MV-4-11 (cell line): ENCODE measurements around the gene GALR3.

Experiments used
- DNase-seq: peaks from one replicate; lab custom pipeline; 2025; lab: John Stamatoyannopoulos, UW

The GALR3 gene

DNA sequence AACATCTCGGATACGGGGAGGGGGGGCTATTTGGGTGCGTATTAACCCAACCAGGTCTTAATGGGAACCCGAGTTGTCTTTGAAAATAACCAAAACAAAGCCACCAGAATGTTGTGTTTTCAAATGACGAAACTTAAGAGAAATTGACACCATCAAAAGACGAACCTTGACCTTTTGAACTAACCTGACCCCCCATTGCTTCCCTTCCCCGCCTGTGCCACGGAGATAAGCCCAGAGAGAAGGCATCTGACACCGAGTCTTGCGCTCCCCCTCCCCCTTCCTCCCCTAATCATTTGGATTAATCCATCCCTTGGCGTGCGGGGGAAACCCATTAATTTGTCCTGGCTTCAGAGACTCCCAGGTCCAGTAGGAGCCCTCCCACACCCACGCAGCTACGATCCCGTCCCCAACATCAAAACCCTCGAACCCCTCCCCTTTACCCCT lies 20.0 kb upstream of the GALR3 start:
- no peak for DNase-seq

DNA sequence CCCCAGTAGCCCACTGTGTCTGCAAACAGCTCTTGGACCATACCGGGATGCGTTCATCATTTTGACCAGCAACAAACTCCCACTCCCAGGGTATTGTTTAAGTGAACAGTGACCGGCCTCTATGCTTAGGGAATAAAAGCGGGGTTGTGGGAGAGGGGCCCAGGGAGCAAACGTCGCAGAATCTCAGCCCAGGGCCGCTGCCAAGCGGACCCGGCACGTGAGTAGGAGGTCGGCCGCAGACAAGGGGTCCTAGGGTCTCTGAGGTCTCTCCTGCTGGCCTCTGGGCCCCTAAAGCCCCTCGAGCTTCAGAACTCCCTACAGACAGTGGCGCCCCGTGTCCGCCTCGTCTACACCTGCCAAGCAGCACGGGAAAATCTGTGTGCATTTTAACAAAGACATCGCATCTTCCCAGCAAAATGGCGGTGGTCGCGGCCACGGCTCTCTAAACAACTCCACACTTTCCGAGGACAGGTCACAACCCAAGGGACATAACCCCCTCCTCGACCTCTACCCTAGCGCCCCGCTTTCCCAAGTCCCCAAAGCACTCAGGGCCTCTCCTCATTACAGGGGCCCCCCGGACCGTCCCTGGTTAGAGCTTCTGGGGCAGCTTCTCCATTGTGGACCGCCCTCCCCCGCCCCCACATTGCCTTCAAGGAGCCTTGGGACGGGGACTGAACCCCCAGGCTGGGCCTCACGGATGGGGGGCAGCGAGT lies 19.4 kb upstream of the GALR3 start:
- no peak for DNase-seq

DNA sequence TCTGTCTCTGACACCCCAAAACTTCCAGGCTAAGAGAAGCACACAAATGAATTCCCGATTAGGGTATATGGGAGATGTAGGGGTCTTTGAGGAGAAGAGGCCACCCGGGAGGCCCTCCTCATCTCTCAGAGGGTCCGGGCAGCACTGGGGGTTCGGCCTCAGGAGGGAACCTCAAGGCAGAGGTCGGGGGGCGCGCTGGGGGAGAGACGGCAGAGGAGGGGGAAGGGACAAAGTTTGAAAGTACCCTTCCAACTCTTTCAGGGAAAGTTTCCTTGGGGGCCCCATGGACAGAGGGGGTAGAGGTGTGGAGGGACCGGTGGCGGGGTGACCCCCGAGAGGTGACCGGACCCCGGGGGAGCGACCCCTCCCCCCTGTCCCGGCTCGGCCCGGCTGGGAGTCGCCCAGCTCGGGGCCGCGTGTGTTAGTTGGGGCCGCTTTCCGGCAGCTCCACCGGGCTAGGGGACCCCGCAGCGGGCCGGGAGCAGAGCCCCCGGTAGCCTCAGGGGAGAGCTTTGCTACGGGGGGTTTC lies 18.8 kb upstream of the GALR3 start:
- DNase-seq, result no peak

DNA sequence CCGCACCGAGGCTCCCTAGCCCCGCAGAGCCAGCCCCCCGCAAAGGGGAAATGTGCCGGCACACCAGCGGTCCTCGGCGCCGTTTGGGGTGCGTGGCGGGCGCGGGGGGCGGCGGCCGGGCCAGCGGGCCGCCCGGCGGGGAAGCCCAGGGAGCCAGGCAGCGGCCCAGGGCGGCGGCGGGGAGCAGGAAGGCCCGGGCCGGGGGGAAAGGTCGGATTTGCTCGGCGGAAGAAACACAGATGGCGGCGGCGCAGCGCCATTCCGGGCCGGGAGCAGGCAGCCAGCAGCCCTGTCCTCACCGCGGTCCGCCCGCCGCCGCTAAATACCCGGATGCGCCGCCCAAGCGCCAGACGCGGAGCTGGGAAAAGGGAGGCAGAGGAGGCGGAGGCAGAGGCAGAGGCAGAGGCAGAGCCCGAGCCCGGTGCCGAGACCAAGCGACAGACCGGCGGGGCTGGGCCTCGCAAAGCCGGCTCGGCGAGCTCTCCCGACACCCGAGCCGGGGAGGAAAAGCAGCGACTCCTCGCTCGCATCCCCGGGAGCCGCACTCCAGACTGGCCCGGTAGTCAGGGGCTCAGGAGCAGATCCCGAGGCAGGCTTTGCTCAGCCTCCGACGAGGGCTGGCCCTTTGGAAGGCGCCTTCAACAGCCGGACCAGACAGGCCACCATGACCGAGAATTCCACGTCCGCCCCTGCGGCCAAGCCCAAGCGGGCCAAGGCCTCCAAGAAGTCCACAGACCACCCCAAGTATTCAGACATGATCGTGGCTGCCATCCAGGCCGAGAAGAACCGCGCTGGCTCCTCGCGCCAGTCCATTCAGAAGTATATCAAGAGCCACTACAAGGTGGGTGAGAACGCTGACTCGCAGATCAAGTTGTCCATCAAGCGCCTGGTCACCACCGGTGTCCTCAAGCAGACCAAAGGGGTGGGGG lies 18.0 kb upstream of the GALR3 start:
- peak; percentile 34 for DNase-seq

DNA sequence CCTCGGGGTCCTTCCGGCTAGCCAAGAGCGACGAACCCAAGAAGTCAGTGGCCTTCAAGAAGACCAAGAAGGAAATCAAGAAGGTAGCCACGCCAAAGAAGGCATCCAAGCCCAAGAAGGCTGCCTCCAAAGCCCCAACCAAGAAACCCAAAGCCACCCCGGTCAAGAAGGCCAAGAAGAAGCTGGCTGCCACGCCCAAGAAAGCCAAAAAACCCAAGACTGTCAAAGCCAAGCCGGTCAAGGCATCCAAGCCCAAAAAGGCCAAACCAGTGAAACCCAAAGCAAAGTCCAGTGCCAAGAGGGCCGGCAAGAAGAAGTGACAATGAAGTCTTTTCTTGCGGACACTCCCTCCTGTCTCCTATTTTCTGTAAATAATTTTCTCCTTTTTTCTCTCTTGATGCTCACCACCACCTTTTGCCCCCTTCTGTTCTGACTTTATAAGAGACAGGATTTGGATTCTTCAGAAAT lies 17.3 kb upstream of the GALR3 start:
- no peak for DNase-seq

DNA sequence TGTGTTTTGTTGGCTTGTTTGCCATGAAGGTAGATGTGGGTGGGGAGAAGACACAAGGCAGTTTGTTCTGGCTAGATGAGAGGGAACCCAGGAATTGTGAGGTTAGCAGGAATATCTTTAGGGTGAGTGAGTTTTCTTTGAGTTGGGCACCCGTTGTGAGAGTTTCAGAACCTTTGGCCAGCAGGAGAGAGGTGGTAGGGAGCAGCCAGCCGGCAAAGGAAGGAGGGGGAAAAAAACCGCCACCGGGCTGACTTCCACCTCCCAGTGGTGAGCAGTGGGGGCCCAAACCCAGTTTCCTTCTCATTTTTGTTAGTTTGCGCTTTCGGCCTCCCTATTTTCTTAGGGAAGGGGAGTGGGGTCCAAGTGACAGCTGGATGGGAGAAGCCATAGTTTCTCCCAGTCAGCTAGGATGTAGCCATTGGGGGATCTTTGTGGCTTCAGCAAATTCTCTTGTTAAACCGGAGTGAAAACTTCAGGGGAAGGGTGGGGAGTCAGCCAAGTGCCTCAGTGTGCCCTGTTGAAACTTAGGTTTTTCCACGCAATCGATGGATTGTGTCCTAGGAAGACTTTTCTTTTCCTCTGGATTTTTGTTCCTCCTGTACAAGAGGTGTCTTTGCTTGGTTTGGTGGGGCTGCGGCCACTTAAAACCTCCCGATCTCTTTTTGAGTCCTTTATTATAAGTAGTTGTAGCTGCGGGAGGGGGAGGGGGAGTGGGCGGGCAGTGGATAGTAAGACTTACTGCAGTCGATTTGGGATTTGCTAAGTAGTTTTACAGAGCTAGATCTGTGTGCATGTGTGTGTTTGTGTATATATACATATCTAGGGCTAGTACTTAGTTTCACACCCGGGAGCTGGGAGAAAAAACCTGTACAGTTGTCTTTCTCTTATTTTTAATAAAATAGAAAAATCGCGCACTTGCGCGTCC lies 16.5 kb upstream of the GALR3 start:
- DNase-seq, result no peak

DNA sequence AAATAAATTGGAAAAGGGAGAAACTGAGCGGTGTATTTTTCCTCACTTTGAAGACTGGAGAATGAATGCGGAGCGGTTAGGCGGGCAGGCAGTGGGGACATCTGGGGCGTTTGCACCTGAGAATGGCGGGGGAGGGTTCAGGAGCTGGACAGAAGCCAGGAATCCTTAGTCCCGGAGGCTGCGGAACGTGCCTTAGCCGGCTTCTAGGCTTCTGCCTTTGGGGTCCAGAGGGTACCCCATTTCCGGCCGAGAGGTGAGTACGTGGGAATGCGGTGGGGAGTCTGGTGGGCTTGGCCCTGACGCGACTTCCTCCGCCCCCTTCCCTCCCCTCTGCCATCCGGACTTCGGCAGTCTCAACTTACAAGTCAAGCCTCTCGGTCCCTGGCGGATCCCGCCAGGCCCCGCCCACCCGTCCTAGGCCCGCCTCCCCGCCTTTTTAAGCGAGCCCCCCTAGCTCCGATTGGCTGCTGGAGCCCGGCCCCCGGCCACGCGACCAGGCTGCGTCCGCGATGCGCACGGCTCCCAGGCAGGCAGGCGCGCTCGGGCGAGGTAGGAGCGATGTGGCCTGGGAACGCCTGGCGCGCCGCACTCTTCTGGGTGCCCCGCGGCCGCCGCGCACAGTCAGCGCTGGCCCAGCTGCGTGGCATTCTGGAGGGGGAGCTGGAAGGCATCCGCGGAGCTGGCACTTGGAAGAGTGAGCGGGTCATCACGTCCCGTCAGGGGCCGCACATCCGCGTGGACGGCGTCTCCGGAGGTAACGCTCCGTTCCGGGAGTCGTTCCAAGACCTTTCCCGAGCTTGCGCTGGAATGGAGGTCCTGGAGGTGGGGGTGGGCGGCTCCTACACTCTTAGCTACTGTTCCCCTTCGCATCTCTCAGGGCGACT lies 15.5 kb upstream of the GALR3 start, which contains the start of gene GCAT:
Gene GCAT, plus strand, starts transcription at position 525 of the 884 bp plus-strand sequence. Its CDS starts 34 bp downstream, at position 559.
- peak; percentile 89 for DNase-seq

DNA sequence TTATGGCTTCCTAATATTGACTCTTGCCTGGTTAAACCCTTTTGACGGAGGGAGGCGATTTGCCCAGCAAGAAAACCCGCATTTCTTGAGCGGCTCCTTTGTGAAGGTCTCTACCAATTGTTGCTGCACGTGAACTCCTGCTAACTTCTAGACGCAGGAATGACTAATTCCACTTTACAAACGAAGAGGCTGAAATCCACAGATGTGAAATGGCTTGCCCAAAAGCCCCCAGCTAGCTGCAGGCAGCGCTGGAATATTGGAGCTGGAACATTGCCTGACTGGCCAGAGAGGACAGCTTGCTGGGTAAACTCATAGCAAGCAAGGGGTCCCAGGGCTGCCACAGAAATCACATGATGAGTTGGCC lies 14.9 kb upstream of the GALR3 start:
- DNase-seq, result peak; percentile 33

DNA sequence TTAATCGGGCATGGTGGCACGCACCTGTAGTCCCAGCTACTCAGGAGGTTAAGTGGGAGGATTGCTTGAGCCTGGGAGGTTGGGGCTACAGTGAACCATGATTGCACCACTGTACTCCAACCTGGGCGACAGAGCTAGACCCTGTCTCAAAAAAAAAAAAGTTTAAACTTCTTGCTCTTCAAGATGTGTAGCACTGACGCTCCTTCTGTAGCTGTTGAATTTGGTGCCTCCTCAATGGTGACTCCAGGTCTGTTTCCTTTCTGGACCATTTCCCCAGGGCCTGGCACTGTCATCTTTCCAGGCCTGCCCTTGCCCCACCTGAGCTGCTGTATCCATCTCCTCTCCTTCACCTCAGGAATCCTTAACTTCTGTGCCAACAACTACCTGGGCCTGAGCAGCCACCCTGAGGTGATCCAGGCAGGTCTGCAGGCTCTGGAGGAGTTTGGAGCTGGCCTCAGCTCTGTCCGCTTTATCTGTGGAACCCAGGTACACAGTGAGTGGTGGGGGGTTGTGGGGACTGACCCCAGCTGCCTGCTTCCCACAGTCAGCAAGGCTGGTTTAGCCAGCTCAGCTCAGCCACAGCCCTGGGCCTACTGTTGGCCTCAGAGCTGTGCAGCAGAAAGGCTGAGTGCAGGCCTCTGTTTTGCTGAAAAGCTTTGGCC lies 13.4 kb upstream of the GALR3 start:
- no peak for DNase-seq

DNA sequence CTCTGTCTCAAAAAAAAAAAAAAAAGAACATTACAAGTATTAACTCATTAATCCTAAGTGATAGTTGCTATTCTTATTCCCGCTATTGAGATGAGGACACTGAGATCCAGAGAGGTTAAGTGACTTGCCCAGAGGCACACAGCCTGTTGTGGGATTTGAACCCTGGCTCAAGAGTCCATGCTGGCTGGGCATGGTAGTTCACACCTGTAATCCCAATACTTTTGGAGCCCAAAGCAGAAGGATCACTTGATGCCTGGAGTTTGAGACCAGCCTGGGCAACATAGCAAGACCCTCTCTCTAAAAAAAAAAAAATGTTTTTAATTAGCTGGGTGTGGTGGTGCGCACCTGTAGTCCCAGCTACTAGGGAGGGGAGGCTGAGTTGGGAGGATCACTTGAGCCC lies 11.3 kb upstream of the GALR3 start:
- no peak for DNase-seq

DNA sequence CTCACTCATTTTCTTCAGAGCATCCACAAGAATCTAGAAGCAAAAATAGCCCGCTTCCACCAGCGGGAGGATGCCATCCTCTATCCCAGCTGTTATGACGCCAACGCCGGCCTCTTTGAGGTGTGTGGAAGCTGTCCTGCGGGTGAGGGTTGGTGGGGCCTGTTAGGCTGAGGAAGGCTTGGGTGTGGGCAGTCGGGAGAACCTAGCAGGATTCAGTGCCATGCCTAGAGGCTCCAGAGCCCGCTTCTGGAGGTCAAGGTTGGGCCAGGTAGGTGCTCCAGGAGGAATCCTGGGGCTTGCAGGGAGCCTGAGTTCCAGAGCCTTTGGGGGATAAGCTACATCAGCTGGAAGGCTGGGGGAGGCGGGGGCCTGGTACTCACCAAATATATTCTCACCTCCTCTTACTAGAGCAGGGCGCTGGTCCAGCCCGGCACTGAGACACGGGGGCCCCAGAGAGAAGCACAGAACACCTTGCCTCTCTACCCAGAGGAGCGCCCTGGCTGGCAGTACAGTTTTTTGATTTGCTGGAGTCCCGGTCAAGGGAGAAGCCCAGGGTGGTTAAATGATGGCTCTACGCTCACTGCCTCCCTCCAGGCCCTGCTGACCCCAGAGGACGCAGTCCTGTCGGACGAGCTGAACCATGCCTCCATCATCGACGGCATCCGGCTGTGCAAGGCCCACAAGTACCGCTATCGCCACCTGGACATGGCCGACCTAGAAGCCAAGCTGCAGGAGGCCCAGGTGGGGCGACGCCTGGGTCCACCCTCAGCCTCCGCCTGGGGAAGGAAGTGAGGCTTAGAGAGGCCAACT lies 10.1 kb upstream of the GALR3 start:
- DNase-seq, result no peak

DNA sequence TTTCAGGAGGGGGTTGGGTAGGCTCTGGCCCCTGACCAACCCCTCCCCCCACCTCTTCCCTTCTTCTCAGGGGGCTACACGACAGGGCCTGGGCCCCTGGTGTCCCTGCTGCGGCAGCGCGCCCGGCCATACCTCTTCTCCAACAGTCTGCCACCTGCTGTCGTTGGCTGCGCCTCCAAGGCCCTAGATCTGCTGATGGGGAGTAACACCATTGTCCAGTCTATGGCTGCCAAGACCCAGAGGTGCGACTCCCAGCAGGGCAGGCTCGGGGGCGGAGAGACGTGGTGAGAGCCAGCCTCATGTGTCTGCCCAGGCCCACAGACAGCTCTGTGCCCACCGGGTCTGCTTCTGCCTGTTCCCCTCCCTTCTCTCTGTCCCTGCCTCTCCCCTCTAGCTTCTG lies 7.6 kb upstream of the GALR3 start:
- no peak for DNase-seq

DNA sequence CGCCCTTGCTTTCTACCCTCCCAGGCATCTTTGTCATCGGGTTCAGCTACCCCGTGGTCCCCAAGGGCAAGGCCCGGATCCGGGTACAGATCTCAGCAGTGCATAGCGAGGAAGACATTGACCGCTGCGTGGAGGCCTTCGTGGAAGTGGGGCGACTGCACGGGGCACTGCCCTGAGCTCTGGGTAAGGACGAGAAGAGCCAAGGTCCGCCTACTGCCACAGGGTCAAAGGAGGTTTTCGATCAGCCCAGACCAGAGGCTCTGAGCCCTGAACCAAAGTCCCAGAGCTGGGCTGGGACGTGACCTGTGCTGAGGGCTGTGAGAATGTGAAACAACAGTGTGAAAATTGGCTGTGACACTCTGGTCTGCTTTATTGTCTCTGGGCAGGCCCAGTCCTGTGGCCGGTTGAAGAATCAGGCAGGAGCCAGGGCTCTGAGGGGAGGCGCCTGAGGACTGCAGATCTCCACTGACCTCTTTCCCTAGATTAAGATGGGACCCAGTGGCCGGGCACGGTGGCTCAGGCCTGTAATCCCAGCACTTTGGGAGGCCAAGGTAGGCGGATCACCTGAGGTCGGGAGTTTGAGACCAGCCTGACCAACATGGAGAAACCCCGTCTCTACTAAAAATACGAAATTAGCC lies 6.5 kb upstream of the GALR3 start:
- DNase-seq, result no peak

DNA sequence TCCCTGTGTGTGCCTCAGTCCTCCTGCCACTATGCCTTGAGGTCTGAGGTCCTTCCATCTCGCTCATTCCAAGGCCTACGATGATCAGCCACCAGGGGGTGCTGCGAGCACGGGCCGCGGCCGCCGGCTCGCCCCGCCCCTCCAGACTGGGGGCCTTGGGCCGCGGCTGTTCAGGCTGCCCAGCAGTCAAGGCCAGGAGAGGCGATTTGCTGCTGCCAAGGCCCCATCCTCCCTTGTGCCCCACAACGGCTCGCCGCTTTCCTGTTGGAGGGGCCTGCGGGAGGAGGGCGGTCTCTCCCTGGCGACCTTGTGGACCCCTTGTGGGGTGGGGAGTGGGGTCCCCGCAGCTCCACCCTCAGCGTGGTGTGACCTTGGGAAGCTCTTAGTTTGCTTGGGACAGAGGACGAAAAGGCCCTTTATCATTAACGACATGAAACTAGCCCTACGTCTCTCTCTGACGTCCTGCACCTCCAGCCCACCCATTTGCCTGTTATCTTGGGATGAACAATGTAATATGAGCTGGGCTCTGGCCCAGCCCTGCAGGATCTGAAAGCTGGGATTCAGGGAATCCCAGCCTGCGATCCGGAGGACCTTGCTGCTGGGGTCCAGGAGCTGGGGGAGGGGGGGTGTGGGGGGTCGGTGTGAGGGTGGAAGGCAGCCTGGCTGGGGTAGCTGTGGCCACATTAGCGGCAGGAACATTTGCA lies 5.3 kb upstream of the GALR3 start:
- DNase-seq, result peak; percentile 61

DNA sequence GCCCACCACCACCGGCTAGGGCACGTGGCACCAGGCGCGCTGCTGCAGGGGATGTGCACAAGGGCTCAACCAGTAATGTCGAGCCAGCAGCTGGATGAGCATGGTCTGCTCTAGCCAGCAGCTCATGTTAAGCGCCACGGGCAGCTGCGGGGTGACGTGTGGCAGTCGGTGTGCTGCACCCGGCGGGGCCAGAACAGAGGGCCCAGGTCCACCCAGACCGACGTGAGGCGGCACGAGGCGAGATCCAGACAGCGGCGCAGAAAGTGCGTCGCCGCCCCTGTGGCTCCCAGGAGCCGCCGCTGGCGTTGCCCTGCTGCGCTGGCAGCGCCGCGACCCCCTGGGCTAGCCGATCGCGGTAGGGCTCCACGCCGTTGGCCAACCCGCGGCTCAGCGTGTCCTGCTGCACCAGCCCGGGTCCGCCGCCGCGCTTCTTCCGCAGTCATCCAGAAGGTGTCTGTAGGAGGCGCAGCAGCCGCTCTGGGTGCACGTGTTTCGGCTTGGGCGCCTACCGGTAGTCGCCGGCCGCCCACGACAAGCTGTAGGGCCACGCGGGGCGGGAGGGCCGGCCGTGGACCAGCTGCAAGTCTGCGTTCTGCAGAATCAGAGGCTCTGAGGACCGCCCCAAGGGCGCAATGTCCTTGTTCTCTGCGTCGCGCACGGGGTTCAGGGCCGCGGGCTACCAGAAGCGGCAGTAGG lies 4.6 kb upstream of the GALR3 start:
- DNase-seq, result peak; percentile 8

DNA sequence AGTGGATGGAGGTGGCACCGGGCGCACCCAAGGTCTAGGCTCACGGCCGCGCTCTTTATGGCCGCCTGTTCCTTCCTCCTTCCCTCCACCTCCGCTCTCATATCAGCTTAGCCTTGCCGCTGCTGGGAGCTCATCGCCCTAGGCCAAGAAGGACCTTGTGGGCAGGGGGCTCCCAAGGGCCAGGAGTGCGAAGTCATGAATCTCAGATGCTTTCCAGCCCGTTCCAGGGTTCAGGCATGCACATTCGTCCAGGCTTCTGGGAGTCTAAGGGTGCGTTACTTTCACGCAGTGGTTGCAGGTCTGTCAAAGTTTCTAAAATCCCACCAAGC lies 4.1 kb upstream of the GALR3 start:
- no peak for DNase-seq

DNA sequence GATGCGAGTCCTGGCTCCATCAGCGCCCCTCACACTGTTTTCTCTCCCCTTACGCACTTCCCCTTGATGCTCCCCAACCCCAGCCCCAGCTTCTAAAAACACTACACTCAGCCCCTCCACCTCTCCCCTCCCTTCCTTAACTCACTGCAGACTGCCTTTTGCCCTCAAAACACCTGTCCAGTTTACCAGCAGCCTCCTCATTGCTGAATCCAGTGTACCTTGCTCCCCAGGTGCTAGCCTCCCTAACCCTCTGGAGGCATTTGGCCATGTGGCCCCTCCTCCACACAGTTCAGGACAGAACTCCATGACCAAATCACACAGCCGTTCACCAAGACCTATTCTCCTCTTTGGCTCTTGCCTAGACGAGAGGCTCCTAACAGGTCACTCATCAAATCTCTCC lies 2.8 kb upstream of the GALR3 start:
- no peak for DNase-seq
